HepG2 (cell line): Measurements from ENCODE around the gene ZDHHC16. TPM values are rescaled to one million over a fixed set of nuclear protein-coding genes. Genes with fewer than 3 reads are reported as not detected.

Source experiments
- AGO1 ChIP-seq: fragments of 200-400 bp; formaldehyde crosslinking; IDR thresholded peaks from 2 replicates; pipeline ENCODE4 v1.6.1; 2017; ENCODE audit warnings: mild to moderate bottlenecking, low read depth, low read length, moderate library complexity; ENCODE audit not compliant: poor library complexity, severe bottlenecking
- AKNA ChIP-seq: sonication (generic); formaldehyde crosslinking; IDR thresholded peaks from 2 replicates; pipeline ENCODE4 v1.4.0; 2020; ENCODE audit warnings: missing genetic modification reagents, borderline replicate concordance
- ESRRA ChIP-seq: sonication (generic); formaldehyde crosslinking; IDR thresholded peaks from 2 replicates; pipeline ENCODE4 v1.5.1; 2020; ENCODE audit warnings: mild to moderate bottlenecking, low read depth, missing genetic modification reagents
- FOXA3 ChIP-seq: IDR thresholded peaks from 2 replicates; pipeline ENCODE4 v1.6.1; 2016; ENCODE audit warnings: missing genetic modification reagents, missing compliant biosample characterization
- GABPA ChIP-seq, 2 experiments: IDR thresholded peaks; 2 replicates each; pipeline ENCODE4 v1.6.1; 2011 to 2016; ENCODE audit warnings: low read depth in 2 of 2, low read length in 1 of 2, missing biosample characterization in 1 of 2, missing genetic modification characterization in 1 of 2
- HIVEP1 ChIP-seq: sonication (generic); formaldehyde crosslinking; IDR thresholded peaks from 2 replicates; pipeline ENCODE4 v1.4.0; 2020; ENCODE audit warnings: mild to moderate bottlenecking, missing genetic modification reagents
- HOXD1 ChIP-seq: sonication (generic); formaldehyde crosslinking; IDR thresholded peaks from 2 replicates; pipeline ENCODE4 v1.5.0; 2020; ENCODE audit warnings: missing genetic modification reagents
- JUN ChIP-seq: sonication (generic); formaldehyde crosslinking; IDR thresholded peaks from 2 replicates; pipeline ENCODE4 v1.4.0; 2020; ENCODE audit warnings: mild to moderate bottlenecking, missing genetic modification reagents
- NCOA2 ChIP-seq: sonication (generic); formaldehyde crosslinking; IDR thresholded peaks from 2 replicates; pipeline ENCODE4 v1.8.0; 2022; ENCODE audit warnings: inconsistent platforms
- NPAS2 ChIP-seq: sonication (generic); formaldehyde crosslinking; IDR thresholded peaks from 2 replicates; pipeline ENCODE4 v1.8.0; 2022; ENCODE audit warnings: mild to moderate bottlenecking, missing genetic modification reagents, borderline replicate concordance
- NR3C1 ChIP-seq: sonication (generic); formaldehyde crosslinking; IDR thresholded peaks from 2 replicates; pipeline ENCODE4 v1.4.0; 2020; ENCODE audit warnings: missing genetic modification reagents
- SMC3 ChIP-seq: IDR thresholded peaks from 2 replicates; pipeline ENCODE4 v1.6.1; 2011; ENCODE audit warnings: low read length, improper control_type of control experiment
- SSRP1 ChIP-seq: IDR thresholded peaks from 2 replicates; pipeline ENCODE4 v1.6.1; 2016; ENCODE audit warnings: control low read depth
- TAF1 ChIP-seq: sonication (generic); formaldehyde crosslinking; IDR thresholded peaks from 2 replicates; pipeline ENCODE4 v1.4.0; 2020; ENCODE audit warnings: missing genetic modification reagents
- THAP7 ChIP-seq: sonication (generic); formaldehyde crosslinking; IDR thresholded peaks from 2 replicates; pipeline ENCODE4 v1.8.1; 2023; ENCODE audit warnings: mild to moderate bottlenecking, missing genetic modification reagents
- YY1 ChIP-seq: IDR thresholded peaks from 2 replicates; pipeline ENCODE4 v1.6.1; 2011; ENCODE audit warnings: low read length, low read depth, moderate library complexity, mild to moderate bottlenecking; ENCODE audit not compliant: insufficient read depth, insufficient replicate concordance
- ZNF136 ChIP-seq: sonication (generic); formaldehyde crosslinking; IDR thresholded peaks from 2 replicates; pipeline ENCODE4 v1.8.1; 2022; ENCODE audit warnings: low read depth, mild to moderate bottlenecking, moderate library complexity, missing genetic modification reagents
- ZNF501 ChIP-seq: sonication (generic); formaldehyde crosslinking; IDR thresholded peaks from 2 replicates; pipeline ENCODE4 v1.5.1; 2020; ENCODE audit warnings: mild to moderate bottlenecking, moderate library complexity, missing genetic modification reagents
- ZNF530 ChIP-seq: sonication (generic); formaldehyde crosslinking; IDR thresholded peaks from 2 replicates; pipeline ENCODE4 v1.5.0; 2020; ENCODE audit warnings: low read depth, mild to moderate bottlenecking, missing genetic modification reagents
- ZNF816 ChIP-seq: sonication (generic); formaldehyde crosslinking; IDR thresholded peaks from 2 replicates; pipeline ENCODE4 v1.8.0; 2022; ENCODE audit warnings: missing genetic modification reagents, mild to moderate bottlenecking, borderline replicate concordance
- polyA plus RNA-seq, 8 experiments: library from polyadenylated mRNA; depleted of rRNA in 3 of 8; stranded (reverse) in 7 of 8; unstranded in 1 of 8; fragments of >200 nt; fragmentation: Illumina TruSeq in 4 of 8; extraction: Trizol in 4 of 8; gene quantifications; 2 replicates each; pipeline versions ENCODE4 v1.2.1 to v1.2.3, GENCODE V29; 2011 to 2016; ENCODE audit warnings: low read depth in 4 of 8, missing spikeins in 1 of 8, mixed read lengths in 1 of 8; ENCODE audit not compliant: insufficient read depth in 1 of 8
- total RNA-seq, 5 experiments: library from RNA; depleted of rRNA; stranded (reverse); fragments of >200 nt; fragmentation: Illumina TruSeq; extraction: Trizol; gene quantifications; 2 replicates each; pipeline ENCODE4 v1.2.3, GENCODE V29; 2016; ENCODE audit warnings: low read depth in 1 of 5
- TF ChIP-seq, protein P1 (sequence below): sonication (generic); formaldehyde crosslinking; IDR thresholded peaks from 2 replicates; pipeline ENCODE4 v1.4.0; 2020; ENCODE audit warnings: missing genetic modification reagents
- TF ChIP-seq, protein P2 (sequence below): IDR thresholded peaks from 2 replicates; pipeline ENCODE4 v1.6.1; 2016; ENCODE audit warnings: mild to moderate bottlenecking

The ZDHHC16 gene
- total and polyA plus RNA-seq, 2 of the 13 experiments (the other 11 are each of a cell fraction or from before 2014, with no cell fraction given) = 40.8 to 41.8 TPM

DNA sequence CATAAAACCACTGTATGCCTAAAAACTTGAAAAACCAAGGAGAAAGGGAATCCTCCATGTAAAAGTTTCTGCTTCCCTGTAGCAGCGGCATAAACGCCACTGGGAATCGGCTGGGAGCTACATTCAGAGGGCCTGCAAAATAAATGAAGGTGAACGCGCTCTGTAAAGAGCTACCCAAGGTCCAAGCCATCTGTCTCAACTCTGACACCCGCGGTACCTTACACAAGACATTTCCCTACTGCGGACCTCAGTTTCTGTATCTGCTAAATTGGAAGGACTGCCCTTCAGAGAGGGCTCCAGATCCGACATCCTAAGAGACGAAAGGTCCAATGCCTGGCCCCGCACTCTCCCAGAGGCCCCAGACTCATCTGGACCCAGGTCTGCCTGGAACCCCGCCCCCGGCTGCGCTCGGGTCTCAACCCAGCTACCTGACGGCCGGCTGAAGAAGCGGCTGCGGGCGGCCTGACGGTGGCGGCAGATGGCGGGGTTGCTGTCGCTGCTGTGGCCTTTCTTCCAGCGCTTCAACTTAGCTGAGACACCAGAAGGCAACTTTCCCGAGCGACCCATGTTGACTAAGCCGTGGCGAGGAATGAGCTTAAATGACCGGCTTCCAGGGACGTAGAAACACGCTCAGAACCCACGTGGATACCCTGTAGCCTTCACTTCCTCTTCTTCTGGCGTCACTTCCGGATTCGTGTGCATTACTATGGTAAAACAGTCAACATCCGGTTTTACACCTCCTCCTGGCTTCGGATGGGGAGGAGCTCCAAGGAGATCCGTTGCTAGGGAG, 45.1 kb upstream of the ZDHHC16 start, which contains the start of gene RRP12 (continued):
- no peak for TF ChIP-seq AKNA (CRISPR knock-in tag)
- TF ChIP-seq NR3C1 (CRISPR knock-in tag) = no peak
- peak; percentile 81 for TF ChIP-seq GABPA (IDR thresholded peaks at IDR 0.05; ENCODE audit: low read depth, low read length)
- TF ChIP-seq GABPA (CRISPR knock-in tag; IDR thresholded peaks at IDR 0.05; ENCODE audit: low read depth) = peak; percentile 99
- TF ChIP-seq JUN (CRISPR knock-in tag) = no peak
- TF ChIP-seq ZNF136 (CRISPR knock-in tag) = peak; percentile 50; the same call in 1 of the 2 replicates
- TF ChIP-seq FOXA3 = peak; percentile 75
- TF ChIP-seq SMC3 = no peak
- no peak for TF ChIP-seq THAP7 (CRISPR knock-in tag)
- TF ChIP-seq ESRRA = no peak; the same call in 1 of the 2 replicates
- no peak for TF ChIP-seq ZNF530 (CRISPR knock-in tag)
- peak; percentile 54 for TF ChIP-seq AGO1
- no peak; the same call in 1 of the 2 replicates for TF ChIP-seq ZNF816
- TF ChIP-seq, protein P1, sequence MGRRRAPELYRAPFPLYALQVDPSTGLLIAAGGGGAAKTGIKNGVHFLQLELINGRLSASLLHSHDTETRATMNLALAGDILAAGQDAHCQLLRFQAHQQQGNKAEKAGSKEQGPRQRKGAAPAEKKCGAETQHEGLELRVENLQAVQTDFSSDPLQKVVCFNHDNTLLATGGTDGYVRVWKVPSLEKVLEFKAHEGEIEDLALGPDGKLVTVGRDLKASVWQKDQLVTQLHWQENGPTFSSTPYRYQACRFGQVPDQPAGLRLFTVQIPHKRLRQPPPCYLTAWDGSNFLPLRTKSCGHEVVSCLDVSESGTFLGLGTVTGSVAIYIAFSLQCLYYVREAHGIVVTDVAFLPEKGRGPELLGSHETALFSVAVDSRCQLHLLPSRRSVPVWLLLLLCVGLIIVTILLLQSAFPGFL (CRISPR knock-in tag) = peak; percentile 27; the same call in 1 of the 2 replicates
- TF ChIP-seq HIVEP1 = no peak
- TF ChIP-seq ZNF501 (CRISPR knock-in tag) = peak; percentile 63; the same call in 1 of the 2 replicates
- peak; percentile 0; the same call in 1 of the 2 replicates for TF ChIP-seq HOXD1 (CRISPR knock-in tag)
- TF ChIP-seq, protein P2, sequence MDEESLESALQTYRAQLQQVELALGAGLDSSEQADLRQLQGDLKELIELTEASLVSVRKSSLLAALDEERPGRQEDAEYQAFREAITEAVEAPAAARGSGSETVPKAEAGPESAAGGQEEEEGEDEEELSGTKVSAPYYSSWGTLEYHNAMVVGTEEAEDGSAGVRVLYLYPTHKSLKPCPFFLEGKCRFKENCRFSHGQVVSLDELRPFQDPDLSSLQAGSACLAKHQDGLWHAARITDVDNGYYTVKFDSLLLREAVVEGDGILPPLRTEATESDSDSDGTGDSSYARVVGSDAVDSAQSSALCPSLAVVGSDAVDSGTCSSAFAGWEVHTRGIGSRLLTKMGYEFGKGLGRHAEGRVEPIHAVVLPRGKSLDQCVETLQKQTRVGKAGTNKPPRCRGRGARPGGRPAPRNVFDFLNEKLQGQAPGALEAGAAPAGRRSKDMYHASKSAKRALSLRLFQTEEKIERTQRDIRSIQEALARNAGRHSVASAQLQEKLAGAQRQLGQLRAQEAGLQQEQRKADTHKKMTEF (CRISPR knock-in tag) = peak; percentile 47; the same call in 1 of the 2 replicates
- TF ChIP-seq NPAS2 = no peak
- TF ChIP-seq TAF1 = peak; percentile 29; the same call in 1 of the 2 replicates
- TF ChIP-seq YY1 = peak; percentile 41
- no peak for TF ChIP-seq NCOA2 (CRISPR knock-in tag)
- TF ChIP-seq SSRP1 (CRISPR knock-in tag) = 0 out of 2 replicates have a peak, but pooled peaks have one; percentile 55
